ENCODE measurements around the gene EVA1A. TPM values are rescaled to one million over a fixed set of nuclear protein-coding genes. Genes with fewer than 3 reads are reported as not detected.

EVA1A gene
- total RNA-seq, 2 experiments from 2014 or later: not detected

GRCh38 chr2:75517547-75518230 is 43.0 kb downstream of the EVA1A start:
- Mint-ChIP-seq H3K27ac (no peak overlapping the region), H3K9me3 (no peaks in the 10 kb centered on the region), H3K36me3 (no peaks in the 10 kb centered on the region), H3K27me3 (peaks cover 3% of the 10 kb centered on the region), H3K4me3 (no peak overlapping the region), H3K4me1 (no peaks in the 10 kb centered on the region)
- POLR2A ChIA-PET: no interaction called here
- ATAC-seq (ENCODE audit: low read depth) (no peak), DNase-seq (no peak)

- Mint-ChIP-seq H3K36me3 (no peaks in the 10 kb centered on the region), H3K4me1 (no peaks in the 10 kb centered on the region), H3K27me3 (peaks cover 3% of the 10 kb centered on the region), H3K9me3 (peaks cover 4% of the 10 kb centered on the region), H3K27ac (no peak overlapping the region), H3K4me3 (no peak overlapping the region)
- no peak for ATAC-seq (ENCODE audit: low read depth)
- DNase-seq: no peak
- POLR2A ChIA-PET: no interaction called here
Measured at GRCh38 chr2:75516378-75517360, 44.1 kb downstream of the EVA1A start.

GRCh38 chr2:75515584-75516368 is 45.0 kb downstream of the EVA1A start:
- POLR2A ChIA-PET: no interaction called here
- H3K36me3 Mint-ChIP-seq: no peaks in the 10 kb centered on the region
- H3K27ac Mint-ChIP-seq: no peak overlapping the region
- DNase-seq (no peak), ATAC-seq (ENCODE audit: low read depth) (no peak)
- H3K9me3 Mint-ChIP-seq: peaks cover 4% of the 10 kb centered on the region
- no peak overlapping the region for H3K4me3 Mint-ChIP-seq
- H3K4me1 Mint-ChIP-seq: no peaks in the 10 kb centered on the region
- peaks cover 3% of the 10 kb centered on the region for H3K27me3 Mint-ChIP-seq

- DNase-seq (no peak), ATAC-seq (ENCODE audit: low read depth) (no peak)
- H3K27ac Mint-ChIP-seq: no peak overlapping the region
- H3K27me3 Mint-ChIP-seq: no peaks in the 10 kb centered on the region
- peaks cover 9% of the 10 kb centered on the region for H3K9me3 Mint-ChIP-seq
- POLR2A ChIA-PET: no interaction called here
- H3K4me3 Mint-ChIP-seq: no peak overlapping the region
- H3K4me1 Mint-ChIP-seq: no peaks in the 10 kb centered on the region
- no peaks in the 10 kb centered on the region for H3K36me3 Mint-ChIP-seq
Measured at GRCh38 chr2:75513616-75514170, 47.0 kb downstream of the EVA1A start.

GRCh38 chr2:75512455-75513212 is 48.1 kb downstream of the EVA1A start:
- Mint-ChIP-seq H3K36me3 (no peaks in the 10 kb centered on the region), H3K4me3 (no peak overlapping the region), H3K27me3 (no peaks in the 10 kb centered on the region), H3K4me1 (no peaks in the 10 kb centered on the region), H3K9me3 (peaks cover 11% of the 10 kb centered on the region), H3K27ac (no peak overlapping the region)
- no peak for ATAC-seq (ENCODE audit: low read depth)
- POLR2A ChIA-PET: no interaction called here
- DNase-seq: no peak

- no peak for ATAC-seq (ENCODE audit: low read depth)
- peaks cover 7% of the 10 kb centered on the region for H3K9me3 Mint-ChIP-seq
- no peak overlapping the region for H3K27ac Mint-ChIP-seq
- H3K36me3 Mint-ChIP-seq: no peaks in the 10 kb centered on the region
- H3K27me3 Mint-ChIP-seq: peaks cover 3% of the 10 kb centered on the region
- POLR2A ChIA-PET: no interaction called here
- no peak for DNase-seq
- no peak overlapping the region for H3K4me3 Mint-ChIP-seq
- no peaks in the 10 kb centered on the region for H3K4me1 Mint-ChIP-seq
Measured at GRCh38 chr2:75506101-75506697, 54.5 kb downstream of the EVA1A start.

GRCh38 chr2:75505012-75505411 is 55.7 kb downstream of the EVA1A start:
- no peaks in the 10 kb centered on the region for H3K36me3 Mint-ChIP-seq
- H3K4me1 Mint-ChIP-seq: no peaks in the 10 kb centered on the region
- no peak overlapping the region for H3K27ac Mint-ChIP-seq
- POLR2A ChIA-PET: no interaction called here
- H3K27me3 Mint-ChIP-seq: peaks cover 5% of the 10 kb centered on the region
- ATAC-seq (ENCODE audit: low read depth) (no peak), DNase-seq (no peak)
- no peak overlapping the region for H3K4me3 Mint-ChIP-seq
- peaks cover 7% of the 10 kb centered on the region for H3K9me3 Mint-ChIP-seq

GRCh38 chr2:75503048-75503607 is 57.6 kb downstream of the EVA1A start:
- Mint-ChIP-seq H3K4me3 (no peak overlapping the region), H3K36me3 (no peaks in the 10 kb centered on the region), H3K9me3 (no peaks in the 10 kb centered on the region), H3K4me1 (no peaks in the 10 kb centered on the region), H3K27ac (no peak overlapping the region), H3K27me3 (peaks cover 5% of the 10 kb centered on the region)
- ATAC-seq (ENCODE audit: low read depth): no peak
- POLR2A ChIA-PET: no interaction called here
- no peak for DNase-seq

GRCh38 chr2:75500633-75501032 is 60.1 kb downstream of the EVA1A start:
- POLR2A ChIA-PET: no interaction called here
- Mint-ChIP-seq H3K4me3 (no peak overlapping the region), H3K36me3 (no peaks in the 10 kb centered on the region), H3K4me1 (no peaks in the 10 kb centered on the region), H3K27me3 (peaks cover 5% of the 10 kb centered on the region), H3K9me3 (no peaks in the 10 kb centered on the region), H3K27ac (no peak overlapping the region)
- ATAC-seq (ENCODE audit: low read depth): no peak
- DNase-seq: no peak

- Mint-ChIP-seq H3K36me3 (no peaks in the 10 kb centered on the region), H3K4me3 (no peak overlapping the region)
Measured at GRCh38 chr2:75499534-75499933, 61.2 kb downstream of the EVA1A start.

GRCh38 chr2:75498907-75499306 is 61.8 kb downstream of the EVA1A start:
- Mint-ChIP-seq H3K27ac (no peak overlapping the region), H3K36me3 (no peaks in the 10 kb centered on the region), H3K4me1 (no peaks in the 10 kb centered on the region), H3K4me3 (no peak overlapping the region), H3K27me3 (peaks cover 7% of the 10 kb centered on the region), H3K9me3 (no peaks in the 10 kb centered on the region)
- DNase-seq: no peak
- POLR2A ChIA-PET: no interaction called here
- no peak for ATAC-seq (ENCODE audit: low read depth)

More at GRCh38 chr2:75499534-75499933, 61.2 kb downstream of the EVA1A start:
- Mint-ChIP-seq H3K4me1 (no peaks in the 10 kb centered on the region), H3K27me3 (peaks cover 7% of the 10 kb centered on the region), H3K27ac (no peak overlapping the region), H3K9me3 (no peaks in the 10 kb centered on the region)
- ATAC-seq (ENCODE audit: low read depth) (no peak), DNase-seq (no peak)
- POLR2A ChIA-PET: no interaction called here

GRCh38 chr2:75497256-75497655 is 63.5 kb downstream of the EVA1A start:
- Mint-ChIP-seq H3K9me3 (no peaks in the 10 kb centered on the region), H3K4me1 (no peaks in the 10 kb centered on the region), H3K4me3 (no peak overlapping the region), H3K27me3 (peaks cover 9% of the 10 kb centered on the region), H3K27ac (no peak overlapping the region), H3K36me3 (no peaks in the 10 kb centered on the region)
- POLR2A ChIA-PET: no interaction called here
- ATAC-seq (ENCODE audit: low read depth): no peak
- DNase-seq: no peak
